Right ventricle myocardium inferior (tissue), 1 donor: Measurements from ENCODE around the gene TNNT1. TPM values are rescaled to one million over a fixed set of nuclear protein-coding genes. Genes with fewer than 3 reads are reported as not detected.

Experiments
- ATAC-seq: fragments of 200-7000 bp; cut with Tn5 transposase; one replicate; pipeline ENCODE4 v1.9.1; 2020; ENCODE audit warnings: mild to moderate bottlenecking, moderate library complexity
- DNase-seq: peaks from one replicate; pipeline ENCODE4 v3.0.0; 2021; ENCODE audit errors: missing footprints
- intact Hi-C: fragments of 100-400 bp; cut with DNase I; formaldehyde crosslinking; loops from one replicate; pipeline ENCODE4 v1.11.0; 2022
- microRNA-seq: library from miRNA; unstranded; fragments of <30 nt; microRNA quantifications from one replicate; pipeline ENCODE4 v1.2.0, GENCODE V29; 2020
- total RNA-seq: library from RNA; stranded (reverse); fragmentation: NEBNext Ultra II Directional; extraction: Animal tissue kit (Norgen Biotek cat#: 25700); gene quantifications from one replicate; pipeline ENCODE4 v1.2.1, GENCODE V29; 2021
- donor health status: DM: no; HTN: yes; CAD: no; lungs with severe emphysema.

The TNNT1 gene
- total RNA-seq, 1 donor from 2014 or later, result 66.0 TPM

- intact Hi-C loops, result no loop called here
- DNase-seq (no peak), ATAC-seq (no peak)
These were observed 64.6 kb downstream of the TNNT1 start for GRCh38 chr19:55084416-55084815.

GRCh38 chr19:55083004-55083850, 65.8 kb downstream of the TNNT1 start:
- intact Hi-C loops, result no loop called here
- no peak for ATAC-seq
- no peak for DNase-seq

Small RNAs within 50 kb of the gene (microRNA-seq; reads per million reads assigned to microRNA genes)
- not detected for gene MIR7975

Other genes starting within 250 kb of the TNNT1 start
- not detected for gene NCR1, start 243.1 kb downstream of the TNNT1 start, total RNA-seq
- gene NLRP7, start 201.7 kb downstream of the TNNT1 start, total RNA-seq, result not detected
- 0.89 TPM for gene NLRP2, start 182.8 kb downstream of the TNNT1 start, total RNA-seq
- gene GP6, start 110.9 kb downstream of the TNNT1 start, total RNA-seq, result 0.49 TPM
- gene RDH13, start 86.1 kb downstream of the TNNT1 start, total RNA-seq, result 47.8 TPM
- 1.9 TPM for gene EPS8L1, start 73.3 kb downstream of the TNNT1 start, total RNA-seq
- 140 TPM for gene PPP1R12C, start 31.6 kb downstream of the TNNT1 start, total RNA-seq
- gene TNNI3, start 8.5 kb upstream of the TNNT1 start, total RNA-seq, result 4,708 TPM
- gene DNAAF3, start 17.4 kb upstream of the TNNT1 start, total RNA-seq, result 0.73 TPM
- not detected for gene SYT5, start 31.1 kb upstream of the TNNT1 start, total RNA-seq
- 0.87 TPM for gene PTPRH, start 60.3 kb upstream of the TNNT1 start, total RNA-seq
- 1.6 TPM for gene TMEM86B, start 79.6 kb upstream of the TNNT1 start, total RNA-seq
- gene PPP6R1, start 109.8 kb upstream of the TNNT1 start, total RNA-seq, result 39.5 TPM
- gene HSPBP1, start 130.9 kb upstream of the TNNT1 start, total RNA-seq, result 30.2 TPM
- gene BRSK1, start 134.8 kb upstream of the TNNT1 start, total RNA-seq, result 2.4 TPM
- 1.2 TPM for gene TMEM150B, start 176.1 kb upstream of the TNNT1 start, total RNA-seq
- 6.2 TPM for gene KMT5C, start 190.7 kb upstream of the TNNT1 start, total RNA-seq
- not detected for gene COX6B2, start 205.5 kb upstream of the TNNT1 start, total RNA-seq
- not detected for gene GARIN5B, start 214.1 kb upstream of the TNNT1 start, total RNA-seq
- gene IL11, start 221.3 kb upstream of the TNNT1 start, total RNA-seq, result not detected
- not detected for gene TMEM190, start 227.6 kb upstream of the TNNT1 start, total RNA-seq
- gene TMEM238, start 235.1 kb upstream of the TNNT1 start, total RNA-seq, result 0.24 TPM
- 664 TPM for gene RPL28, start 236.7 kb upstream of the TNNT1 start, total RNA-seq